Measurements from ENCODE around the gene KLK1. TPM values are rescaled to one million over a fixed set of nuclear protein-coding genes. Genes with fewer than 3 reads are reported as not detected.
"Not testable (repeated sequence)": the region's sequence is repeated elsewhere in the genome, so short reads cannot be mapped to it uniquely, and the experiment has no call there.

KLK1 gene
- total RNA-seq, 1 donor, result not detected

- not testable (repeated sequence) for H3K4me1 ChIP-seq (ENCODE audit: insufficient read depth, low read length); H3K9me3 ChIP-seq (ENCODE audit: low read depth, low read length); H3K27me3 ChIP-seq (ENCODE audit: insufficient read depth, low read length); H3K4me3 ChIP-seq (ENCODE audit: low read length)
Measured at GRCh38 chr19:50811622-50812238, 11.9 kb downstream of the KLK1 start.

GRCh38 chr19:50808856-50809255 is 14.7 kb downstream of the KLK1 start:
- Histone ChIP-seq H3K4me3 (ENCODE audit: low read length) (no peak overlapping the region), H3K9me3 (ENCODE audit: low read depth, low read length) (no peaks in the 10 kb centered on the region), H3K27me3 (ENCODE audit: insufficient read depth, low read length) (no peaks in the 10 kb centered on the region), H3K4me1 (ENCODE audit: insufficient read depth, low read length) (peaks cover 7% of the 10 kb centered on the region)

DNA sequence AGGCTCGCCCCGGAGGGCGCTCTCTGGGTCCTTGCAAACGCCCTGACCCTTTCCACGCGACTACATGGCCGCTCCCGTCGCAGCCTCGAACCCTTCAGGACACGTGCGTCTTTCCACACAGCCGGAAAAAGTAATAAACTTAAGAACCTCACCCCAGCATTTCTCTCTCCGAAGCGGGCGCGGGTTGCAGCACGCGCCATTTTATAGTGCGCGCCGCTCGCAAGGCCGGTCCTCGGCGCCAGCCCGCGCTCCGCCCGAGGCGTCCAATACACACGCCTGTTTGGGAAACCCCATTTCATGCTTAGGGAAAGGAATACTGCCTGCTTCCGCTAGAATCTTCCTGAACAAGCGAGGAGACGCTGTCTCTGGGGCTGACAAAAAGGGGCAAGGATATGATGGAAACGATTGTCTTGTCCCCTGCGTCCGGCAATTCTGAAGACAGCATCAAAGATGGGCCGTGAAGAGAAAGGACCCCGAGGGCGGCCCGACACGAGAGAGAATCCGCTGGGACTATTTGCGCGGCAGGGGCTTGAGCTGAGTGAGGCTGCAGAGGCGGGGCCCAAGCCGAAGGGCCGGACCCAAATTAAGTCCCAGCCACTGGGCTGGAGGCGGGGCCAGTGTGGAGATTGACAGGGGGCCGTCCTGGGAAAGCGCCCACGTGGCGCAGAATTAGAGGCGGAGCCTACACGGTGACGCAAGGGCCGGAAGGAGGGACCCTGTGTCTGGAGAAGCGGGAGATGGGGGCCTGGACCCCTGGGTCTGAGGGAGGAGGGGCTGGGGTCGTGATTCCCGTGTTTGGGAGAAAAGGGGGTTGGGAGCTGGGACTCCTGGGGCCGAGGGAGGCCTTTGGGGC is 18.9 kb downstream of the KLK1 start:
- Histone ChIP-seq H3K9me3 (ENCODE audit: low read depth, low read length) (no peaks in the 10 kb centered on the region), H3K27me3 (ENCODE audit: insufficient read depth, low read length) (no peaks in the 10 kb centered on the region), H3K4me1 (ENCODE audit: insufficient read depth, low read length) (peaks cover 22% of the 10 kb centered on the region), H3K4me3 (ENCODE audit: low read length) (peak overlapping the region; percentile 99)

DNA sequence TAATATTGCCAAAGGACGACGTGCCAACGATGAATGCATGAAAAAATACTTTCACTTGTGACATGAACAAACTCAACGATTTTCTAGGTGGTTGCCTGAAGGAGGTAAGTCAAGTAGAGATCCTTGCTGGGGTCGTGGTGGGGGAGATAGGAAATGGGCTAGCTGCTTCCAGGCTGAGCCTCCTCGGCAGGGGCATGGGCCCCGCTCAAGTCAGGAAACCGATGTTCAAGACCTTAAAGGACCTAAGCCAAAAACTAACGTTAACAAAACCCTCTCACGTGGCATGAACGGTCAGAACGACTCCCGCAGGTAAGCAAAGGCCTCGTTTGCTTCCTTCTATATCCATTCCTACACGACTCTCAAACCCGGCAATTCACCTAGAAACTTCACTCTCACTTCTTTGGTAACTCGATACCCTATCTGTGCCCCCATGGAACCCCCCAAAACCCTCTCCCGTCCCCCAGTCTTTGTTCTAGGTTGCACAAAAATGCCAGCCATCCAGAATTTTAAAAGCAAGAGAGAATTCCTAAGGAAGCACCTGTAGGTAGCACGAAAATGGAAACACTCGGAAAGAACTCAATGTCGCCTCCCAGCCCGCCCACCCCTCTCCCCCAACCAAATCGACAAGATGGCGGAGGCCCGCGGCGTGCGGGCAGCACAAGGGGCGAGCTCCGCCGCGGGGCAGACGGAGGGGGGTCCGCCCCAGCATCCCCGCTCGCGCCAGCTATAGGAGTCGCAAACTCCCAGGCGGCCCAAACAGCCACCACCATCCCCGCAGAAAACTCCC is 19.8 kb downstream of the KLK1 start:
- H3K4me3 ChIP-seq (ENCODE audit: low read length), result peak overlapping the region; percentile 99
- no peaks in the 10 kb centered on the region for H3K9me3 ChIP-seq (ENCODE audit: low read depth, low read length)
- peaks cover 22% of the 10 kb centered on the region for H3K4me1 ChIP-seq (ENCODE audit: insufficient read depth, low read length)
- H3K27me3 ChIP-seq (ENCODE audit: insufficient read depth, low read length), result no peaks in the 10 kb centered on the region

GRCh38 chr19:50801107-50801506 is 22.5 kb downstream of the KLK1 start:
- Histone ChIP-seq H3K4me1 (ENCODE audit: insufficient read depth, low read length) (peaks cover 22% of the 10 kb centered on the region), H3K4me3 (ENCODE audit: low read length) (no peak overlapping the region), H3K9me3 (ENCODE audit: low read depth, low read length) (no peaks in the 10 kb centered on the region), H3K27me3 (ENCODE audit: insufficient read depth, low read length) (no peaks in the 10 kb centered on the region)

DNA sequence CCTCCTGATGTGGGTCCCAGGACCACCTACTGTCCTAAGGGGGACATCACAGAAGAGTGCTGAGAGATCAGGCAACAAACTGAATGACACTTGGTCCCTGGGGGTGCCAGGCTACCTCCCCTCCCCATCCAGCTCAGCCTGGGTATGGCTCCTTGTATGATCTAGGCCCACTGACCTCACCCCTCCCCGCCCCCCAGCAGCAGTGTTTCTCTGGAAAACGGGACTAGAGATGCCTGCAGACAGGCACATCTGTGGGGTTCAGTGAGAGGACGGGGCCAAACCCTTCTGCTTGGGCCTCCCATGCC is 24.1 kb downstream of the KLK1 start:
- Histone ChIP-seq H3K4me1 (ENCODE audit: insufficient read depth, low read length) (peaks cover 16% of the 10 kb centered on the region), H3K4me3 (ENCODE audit: low read length) (no peak overlapping the region), H3K9me3 (ENCODE audit: low read depth, low read length) (no peaks in the 10 kb centered on the region), H3K27me3 (ENCODE audit: insufficient read depth, low read length) (no peaks in the 10 kb centered on the region)

DNA sequence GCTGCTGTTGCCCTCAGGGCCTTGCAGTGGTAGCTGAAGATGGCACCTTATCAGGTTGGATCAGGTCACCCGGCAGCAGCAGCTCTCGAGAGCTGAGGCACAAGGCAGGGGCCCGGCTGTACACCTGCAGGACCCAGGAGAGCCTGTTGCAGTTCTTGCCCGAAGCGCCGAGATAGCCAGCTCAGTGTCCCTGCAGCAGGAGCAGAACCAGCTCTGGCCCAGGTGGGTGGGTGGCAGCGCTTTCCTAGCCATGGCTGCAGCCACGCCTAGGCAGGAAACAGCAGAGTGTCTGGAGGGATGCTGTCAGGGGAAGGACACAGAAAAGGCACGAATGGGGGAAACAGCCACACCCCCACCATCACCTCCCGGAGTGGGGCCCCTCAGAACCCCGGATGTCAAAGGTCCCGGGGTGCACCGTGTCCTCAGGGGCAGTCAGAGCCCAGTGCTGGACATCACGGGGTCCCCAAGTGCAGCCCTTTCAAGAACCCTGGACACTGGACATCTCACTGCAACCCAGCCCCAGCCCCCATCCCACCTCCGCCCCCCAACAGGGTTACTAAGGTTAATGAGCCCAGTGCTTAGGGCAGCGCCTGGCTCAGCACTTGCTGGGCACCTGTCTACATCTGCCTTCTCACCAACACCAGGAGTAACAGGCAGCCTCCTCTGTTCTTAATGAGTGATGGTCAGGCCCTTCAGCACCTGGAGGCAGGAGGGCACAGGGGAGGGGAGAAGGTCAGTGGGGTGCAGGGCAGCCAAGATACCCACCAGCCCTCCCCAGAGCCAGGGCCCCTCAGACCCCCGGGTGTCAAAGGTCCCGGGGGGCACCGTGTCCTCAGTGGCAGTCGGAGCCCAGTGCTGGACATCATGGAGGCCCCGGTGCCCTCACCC is 24.7 kb downstream of the KLK1 start:
- Histone ChIP-seq H3K27me3 (ENCODE audit: insufficient read depth, low read length) (no peaks in the 10 kb centered on the region), H3K9me3 (ENCODE audit: low read depth, low read length) (no peaks in the 10 kb centered on the region), H3K4me3 (ENCODE audit: low read length) (no peak overlapping the region), H3K4me1 (ENCODE audit: insufficient read depth, low read length) (peaks cover 15% of the 10 kb centered on the region)

DNA sequence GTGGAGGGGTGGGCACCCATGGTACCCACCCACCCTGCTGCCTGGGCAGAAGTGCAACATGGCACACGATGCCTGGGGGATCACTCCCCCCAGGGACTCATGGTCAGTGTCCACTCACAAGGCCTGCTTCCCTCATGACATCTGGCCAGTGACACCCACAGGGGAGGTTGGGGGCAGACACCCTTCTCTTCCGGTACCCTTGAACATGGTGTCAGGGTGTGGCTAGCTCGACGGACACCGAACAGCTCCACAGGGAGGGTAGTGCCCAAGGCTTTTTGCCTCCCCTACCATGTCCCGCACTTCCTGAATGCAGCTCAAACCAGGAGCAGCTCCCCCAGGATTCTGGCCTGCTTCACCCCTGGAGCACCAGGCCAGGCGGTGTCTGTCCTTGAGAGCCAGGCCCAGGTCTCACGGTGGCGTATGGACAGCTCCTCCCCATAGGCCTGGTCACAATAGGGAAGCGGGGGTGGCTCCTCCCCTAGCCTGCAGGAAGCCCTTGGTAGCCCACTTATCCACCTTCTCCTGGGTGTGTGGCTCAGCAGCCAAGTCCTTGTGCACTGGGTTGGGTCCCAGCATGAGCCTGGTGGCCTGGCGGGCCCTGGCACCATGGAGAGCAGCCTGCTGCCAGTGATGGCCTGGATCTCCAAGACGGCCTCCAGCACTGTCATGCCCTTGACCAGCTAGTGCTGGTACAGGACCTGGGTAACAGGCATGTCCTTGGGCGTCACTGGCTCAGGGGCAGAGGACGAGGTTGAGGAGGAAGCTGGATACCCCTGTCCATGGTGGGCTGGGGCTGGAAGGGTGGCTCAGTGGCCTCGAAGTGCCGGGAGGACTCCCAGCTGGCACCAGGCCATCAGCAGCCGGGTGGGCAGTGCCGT is 25.6 kb downstream of the KLK1 start:
- no peak overlapping the region for H3K4me3 ChIP-seq (ENCODE audit: low read length)
- peaks cover 6% of the 10 kb centered on the region for H3K4me1 ChIP-seq (ENCODE audit: insufficient read depth, low read length)
- H3K27me3 ChIP-seq (ENCODE audit: insufficient read depth, low read length), result no peaks in the 10 kb centered on the region
- no peaks in the 10 kb centered on the region for H3K9me3 ChIP-seq (ENCODE audit: low read depth, low read length)

GRCh38 chr19:50797429-50797780 is 26.2 kb downstream of the KLK1 start:
- Histone ChIP-seq H3K4me3 (ENCODE audit: low read length) (no peak overlapping the region), H3K4me1 (ENCODE audit: insufficient read depth, low read length) (peaks cover under 1% of the 10 kb centered on the region), H3K9me3 (ENCODE audit: low read depth, low read length) (no peaks in the 10 kb centered on the region), H3K27me3 (ENCODE audit: insufficient read depth, low read length) (no peaks in the 10 kb centered on the region)

DNA sequence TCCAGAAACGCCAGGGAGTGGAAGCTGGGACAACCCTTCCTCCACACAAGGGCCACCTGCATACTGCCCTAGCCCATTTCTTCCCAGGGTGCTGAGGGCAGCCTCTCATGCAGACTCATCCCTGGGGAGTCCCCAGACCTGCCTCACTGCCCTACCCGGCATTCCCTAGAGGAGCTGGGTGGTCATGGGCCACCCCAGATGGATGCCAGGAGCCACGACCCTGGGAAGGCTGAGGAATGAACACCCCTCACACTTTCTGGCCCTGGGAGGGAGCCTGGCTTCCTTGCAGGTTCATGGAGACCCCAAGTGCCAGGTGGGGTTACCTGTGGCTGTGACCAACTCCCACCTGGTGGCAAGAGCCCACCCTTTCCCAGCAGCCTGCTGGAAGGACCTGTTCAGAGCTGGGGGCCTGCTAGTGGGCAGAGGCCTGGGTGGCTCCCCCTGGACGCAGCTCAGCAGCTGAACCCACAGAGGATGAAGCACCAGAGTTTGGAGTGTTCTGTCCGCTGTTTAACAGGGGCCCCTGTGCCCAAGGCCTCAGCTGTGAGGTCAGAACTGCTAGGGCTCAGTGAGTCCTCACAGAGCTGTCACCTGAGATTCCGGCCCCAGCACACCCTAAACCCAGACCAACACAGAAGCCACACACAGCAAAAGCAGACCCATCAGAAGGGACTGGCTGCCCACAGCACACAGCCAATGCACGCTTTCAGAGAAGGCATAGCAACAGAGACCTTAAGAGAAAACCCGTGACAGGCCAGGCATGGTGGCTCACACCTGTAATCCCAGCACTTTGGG is 26.8 kb downstream of the KLK1 start:
- Histone ChIP-seq H3K4me1 (ENCODE audit: insufficient read depth, low read length) (no peaks in the 10 kb centered on the region), H3K9me3 (ENCODE audit: low read depth, low read length) (no peaks in the 10 kb centered on the region), H3K4me3 (ENCODE audit: low read length) (no peak overlapping the region), H3K27me3 (ENCODE audit: insufficient read depth, low read length) (no peaks in the 10 kb centered on the region)

- H3K27me3 ChIP-seq (ENCODE audit: insufficient read depth, low read length), result no peaks in the 10 kb centered on the region
- no peak overlapping the region for H3K4me3 ChIP-seq (ENCODE audit: low read length)
- no peaks in the 10 kb centered on the region for H3K4me1 ChIP-seq (ENCODE audit: insufficient read depth, low read length)
- no peaks in the 10 kb centered on the region for H3K9me3 ChIP-seq (ENCODE audit: low read depth, low read length)
Measured at GRCh38 chr19:50796128-50796633, 27.4 kb downstream of the KLK1 start.

DNA sequence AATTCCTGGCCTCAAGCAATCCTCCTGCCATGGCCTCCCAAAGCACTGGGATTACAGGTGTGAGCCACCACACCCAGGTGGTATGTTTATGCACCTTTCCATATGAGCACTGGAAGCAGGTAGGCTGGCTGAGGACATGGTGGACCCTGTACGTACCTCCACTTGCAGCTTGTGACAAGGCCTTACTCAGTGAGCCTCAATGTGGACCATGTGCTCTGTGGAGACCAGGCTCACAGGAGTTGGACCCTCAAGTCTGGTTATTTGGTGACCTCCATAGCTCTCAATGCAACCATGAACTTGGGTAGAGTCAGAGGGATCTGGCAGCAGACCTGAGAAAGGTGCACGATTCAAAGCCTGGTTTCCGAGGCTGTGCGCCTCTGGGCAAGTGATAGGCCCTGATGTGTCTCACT is 27.9 kb downstream of the KLK1 start:
- Histone ChIP-seq H3K27me3 (ENCODE audit: insufficient read depth, low read length) (no peaks in the 10 kb centered on the region), H3K4me1 (ENCODE audit: insufficient read depth, low read length) (no peaks in the 10 kb centered on the region), H3K9me3 (ENCODE audit: low read depth, low read length) (no peaks in the 10 kb centered on the region), H3K4me3 (ENCODE audit: low read length) (no peak overlapping the region)

- H3K27me3 ChIP-seq (ENCODE audit: insufficient read depth, low read length), result no peaks in the 10 kb centered on the region
- H3K4me1 ChIP-seq (ENCODE audit: insufficient read depth, low read length), result no peaks in the 10 kb centered on the region
- H3K4me3 ChIP-seq (ENCODE audit: low read length), result no peak overlapping the region
- H3K9me3 ChIP-seq (ENCODE audit: low read depth, low read length), result no peaks in the 10 kb centered on the region
Measured at GRCh38 chr19:50794876-50795663, 28.5 kb downstream of the KLK1 start.

Data from mononuclear cell (primary cell).